HG02759 (cell line): ENCODE results near the gene OMP.
"Not testable (repeated sequence)": the region's sequence is repeated elsewhere in the genome, so short reads cannot be mapped to it uniquely, and the experiment has no call there.

Source experiments
- ATAC-seq: cut with Tn5 transposase; IDR thresholded peaks from one replicate; pipeline ENCODE4 v1.9.1; 2021; ENCODE audit warnings: mild to moderate bottlenecking, moderate library complexity; ENCODE audit not compliant: unreplicated experiment

Gene OMP

GRCh38 chr11:77085652-77086051, 17.0 kb upstream of the OMP start:
- ATAC-seq = no peak

- ATAC-seq = no peak
Measured at GRCh38 chr11:77086521-77087472, 15.8 kb upstream of the OMP start.

GRCh38 chr11:77087723-77088225, 14.9 kb upstream of the OMP start:
- no peak for ATAC-seq

GRCh38 chr11:77088236-77089003, 14.2 kb upstream of the OMP start:
- ATAC-seq = no peak

- ATAC-seq = no peak
Measured at GRCh38 chr11:77089004-77089545, 13.6 kb upstream of the OMP start.

- no peak for ATAC-seq
Measured at GRCh38 chr11:77090046-77090372, 12.6 kb upstream of the OMP start.

GRCh38 chr11:77090373-77091111, 12.1 kb upstream of the OMP start:
- ATAC-seq = peak; percentile 13

- ATAC-seq = peak; percentile 94
Measured at GRCh38 chr11:77091146-77091940, 11.3 kb upstream of the OMP start.

GRCh38 chr11:77092382-77092781, 10.3 kb upstream of the OMP start:
- no peak for ATAC-seq

GRCh38 chr11:77093056-77093891, 9.4 kb upstream of the OMP start:
- no peak for ATAC-seq

- no peak for ATAC-seq
Measured at GRCh38 chr11:77093987-77094840, 8.4 kb upstream of the OMP start.

- no peak for ATAC-seq
Measured at GRCh38 chr11:77094841-77095365, 7.7 kb upstream of the OMP start.

GRCh38 chr11:77095551-77096490, 6.8 kb upstream of the OMP start:
- ATAC-seq = no peak

- no peak for ATAC-seq
Measured at GRCh38 chr11:77096591-77097019, 6.0 kb upstream of the OMP start.

GRCh38 chr11:77097180-77097579, 5.5 kb upstream of the OMP start:
- not testable (repeated sequence) for ATAC-seq

GRCh38 chr11:77100166-77101042, 2.2 kb upstream of the OMP start:
- no peak for ATAC-seq
